Measurements from ENCODE around the gene ALG11.

DNA sequence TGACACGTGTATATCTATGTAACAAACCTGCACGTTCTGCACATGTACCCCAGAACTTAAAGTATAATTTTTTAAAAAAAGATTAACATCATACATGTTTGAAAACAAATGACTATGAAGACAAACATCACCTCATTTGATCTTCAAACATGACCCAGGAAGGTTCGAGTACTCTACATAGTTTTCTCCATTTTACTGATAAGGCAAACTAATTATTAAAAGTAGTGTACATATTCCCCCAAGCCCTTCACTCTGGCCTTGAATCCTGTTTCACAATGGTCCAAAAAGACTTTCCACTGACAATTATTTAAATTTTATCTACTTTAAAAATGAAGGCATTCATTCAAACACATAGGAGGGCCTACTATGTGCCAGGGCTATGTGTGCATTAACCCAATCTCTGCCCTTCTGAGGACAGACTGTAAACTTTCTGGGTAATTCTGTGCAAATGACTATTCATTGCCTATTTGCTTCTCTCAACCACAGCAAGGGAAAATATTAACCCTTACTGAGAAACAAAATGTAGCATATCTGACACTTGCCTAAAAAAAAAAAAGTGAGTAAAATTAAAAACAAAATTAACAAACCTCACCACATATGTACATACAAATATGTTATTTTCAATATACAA, 23.1 kb upstream of the ALG11 start:
- TF ChIP-seq POLR2A (IDR thresholded peaks at IDR 0.05; ENCODE audit: low read depth, low read length) (no peak), POLR2AphosphoS5 (IDR thresholded peaks at IDR 0.05; ENCODE audit: low read depth, low read length) (no peak), TAF1 (IDR thresholded peaks at IDR 0.05; ENCODE audit: borderline replicate concordance, low read depth, low read length) (no peak)

Measured in GM12892 (cell line).